SK-N-DZ (cell line): ENCODE data around the gene TANGO6. TPM values are rescaled to one million over a fixed set of nuclear protein-coding genes. Genes with fewer than 3 reads are reported as not detected.
"Not testable (repeated sequence)": the region's sequence is repeated elsewhere in the genome, so short reads cannot be mapped to it uniquely, and the experiment has no call there.

Experiments used
- DNase-seq: peaks from one replicate; pipeline ENCODE4 v3.0.0-alpha.2; 2015; ENCODE audit warnings: low spot score
- polyA plus RNA-seq, 2 experiments: library from polyadenylated mRNA; depleted of rRNA; stranded (reverse); fragments of >200 nt; gene quantifications; 2 replicates each; pipeline ENCODE4 v1.2.3, GENCODE V29; 2014

TANGO6 gene
- 3.6 and 10.6 TPM in 2 replicates for polyA plus RNA-seq (2014; cell fraction: cytosol; rRNA removed)
- polyA plus RNA-seq (2014; cell fraction: nucleus; rRNA removed): 2.7 and 6.2 TPM in 2 replicates

DNA sequence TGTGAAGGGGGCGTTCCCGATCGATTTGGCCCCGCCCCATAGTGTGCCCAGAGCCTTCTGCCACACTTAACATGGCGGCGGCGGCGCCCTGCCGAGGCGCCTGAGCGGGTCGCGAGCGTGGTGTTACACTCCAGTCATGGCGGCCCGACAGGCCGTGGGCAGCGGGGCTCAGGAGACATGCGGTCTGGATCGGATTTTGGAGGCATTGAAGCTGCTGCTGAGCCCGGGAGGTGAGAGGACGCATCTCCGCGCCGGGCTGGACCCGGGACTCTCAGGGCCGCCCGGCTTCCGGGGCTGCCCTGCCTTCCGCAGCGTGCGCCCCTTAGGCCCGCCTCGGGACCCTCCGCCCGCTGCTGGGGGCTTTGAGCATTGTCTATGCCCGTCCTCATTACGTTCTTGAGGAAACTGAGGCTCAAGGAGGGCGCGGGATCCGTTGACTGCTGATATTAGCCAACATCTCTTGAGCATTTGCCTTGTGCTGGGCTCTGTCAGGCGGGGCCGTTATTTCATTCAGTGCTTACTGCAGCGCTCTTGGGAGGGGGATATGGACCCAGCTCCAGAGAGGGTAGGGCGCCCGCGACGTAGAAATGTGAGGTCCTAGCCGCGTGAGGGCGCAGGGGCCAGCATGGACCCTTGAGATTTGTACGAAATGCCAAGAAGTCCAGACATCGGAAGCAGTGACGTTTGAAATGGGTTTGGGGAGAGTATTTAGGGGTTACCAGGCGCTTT, at the start of gene TANGO6:
TSS of gene TANGO6 (plus strand) at position 50 of the 729 bp plus-strand sequence. CDS start at position 137, 87 bp downstream.
- peak; percentile 90 for DNase-seq

- DNase-seq: no peak
Observed at GRCh38 chr16:68798398-68798797, 44.9 kb upstream of the TANGO6 start.

- DNase-seq: peak; percentile 39
Observed at GRCh38 chr16:68800257-68800875, 43.0 kb upstream of the TANGO6 start.

GRCh38 chr16:68802190-68802589, 41.1 kb upstream of the TANGO6 start:
- DNase-seq: no peak

DNA sequence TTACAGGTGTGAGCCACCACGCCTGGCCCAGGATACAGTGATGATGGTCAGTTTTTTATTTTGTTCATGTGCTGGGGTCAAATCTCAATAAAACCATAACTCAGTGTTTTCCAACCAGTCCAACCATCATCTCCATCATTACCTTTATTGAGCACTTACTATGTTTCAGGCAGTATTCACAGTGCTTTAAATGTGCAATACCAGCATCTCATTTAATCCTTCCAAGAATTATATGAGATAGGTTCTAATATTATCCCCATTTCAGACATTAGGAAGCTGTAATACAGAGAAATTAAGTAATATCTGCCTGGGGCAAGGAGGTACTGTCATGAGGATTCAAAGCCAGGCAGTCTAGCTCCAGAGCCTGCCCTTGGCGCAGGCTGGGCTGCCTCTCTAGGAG, 36.9 kb upstream of the TANGO6 start:
- DNase-seq: no peak

- no peak for DNase-seq
Observed at GRCh38 chr16:68806981-68807380, 36.4 kb upstream of the TANGO6 start.

DNA sequence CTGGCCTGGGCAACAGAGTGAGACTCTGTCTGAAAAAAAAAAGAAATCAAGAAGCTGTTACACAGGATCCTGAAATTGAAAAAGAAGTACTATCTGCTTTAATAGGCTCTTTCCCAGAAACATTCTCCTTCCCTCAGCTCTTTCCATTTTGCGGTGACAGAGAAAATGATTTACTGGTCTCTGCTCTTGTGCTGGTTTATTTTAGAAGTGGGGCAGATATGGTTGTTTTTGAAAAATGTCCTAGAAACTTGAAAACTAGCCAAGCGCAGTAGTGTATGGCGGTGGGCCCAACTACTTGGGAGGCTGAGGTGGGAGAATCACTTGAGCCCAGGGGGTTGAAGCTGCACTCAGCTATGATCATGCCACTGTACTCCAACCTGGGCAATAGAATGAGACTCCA, 28.8 kb upstream of the TANGO6 start:
- DNase-seq: no peak

- no peak for DNase-seq
Observed at GRCh38 chr16:68823401-68824135, 19.8 kb upstream of the TANGO6 start.

DNA sequence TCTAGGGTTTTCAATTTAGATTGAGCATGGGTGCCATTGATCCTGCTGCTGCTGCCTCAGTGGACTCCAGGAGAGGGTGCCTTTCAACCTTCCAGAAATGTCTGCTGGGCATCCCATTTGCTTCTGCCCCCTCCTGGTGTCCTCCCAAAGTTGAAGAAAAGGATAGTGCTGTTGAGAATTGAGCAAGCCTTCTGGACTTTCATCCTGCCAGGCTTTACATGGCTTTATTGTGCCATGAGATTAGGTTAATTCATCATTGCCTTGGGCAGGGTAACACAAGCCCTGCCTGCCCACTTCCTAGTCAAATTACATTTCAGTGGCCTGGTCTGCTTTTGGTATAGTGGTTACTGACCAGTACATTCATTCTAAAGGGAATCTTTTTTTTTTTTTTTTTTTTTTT, 17.9 kb upstream of the TANGO6 start:
- DNase-seq: no peak

DNA sequence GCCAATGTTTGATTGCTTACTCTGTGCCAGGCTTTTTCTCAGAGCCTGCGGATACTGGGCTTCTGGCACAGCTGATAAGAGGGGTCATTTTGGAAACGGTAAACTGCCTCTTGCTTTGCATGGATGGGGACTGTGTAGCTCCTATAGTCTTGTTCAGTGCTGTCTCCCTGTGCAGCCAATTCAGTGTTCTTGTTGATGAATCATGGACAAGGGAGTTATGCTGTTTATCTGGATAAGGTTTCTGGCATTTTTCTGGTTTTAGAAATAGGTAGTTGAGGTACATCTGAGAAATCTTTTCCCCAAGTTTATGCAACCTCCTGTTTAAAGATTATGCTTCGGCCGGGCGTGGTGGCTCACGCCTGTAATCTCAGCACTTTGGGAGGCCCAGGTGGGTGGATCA, 16.7 kb upstream of the TANGO6 start:
- DNase-seq: no peak

GRCh38 chr16:68833251-68833650, 10.1 kb upstream of the TANGO6 start:
- no peak for DNase-seq

DNA sequence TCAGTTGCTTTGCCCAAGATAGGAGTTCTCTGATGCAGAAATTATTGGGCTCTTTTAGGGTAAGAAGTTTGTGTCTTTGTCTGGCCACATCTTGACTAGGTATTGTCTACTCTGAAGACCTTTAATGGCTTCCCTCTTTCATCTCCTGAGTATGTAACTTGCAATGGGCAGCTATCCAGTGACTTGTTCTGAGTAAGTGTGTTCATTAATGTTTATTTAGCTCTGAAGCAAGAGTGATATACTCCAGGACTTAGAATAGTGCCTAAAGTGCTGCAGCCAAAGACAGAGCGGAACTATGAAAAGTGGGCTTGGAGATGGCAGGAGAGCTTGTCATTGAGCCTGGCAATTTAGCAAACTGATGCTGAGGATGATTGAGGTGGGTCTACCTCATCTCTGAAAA, 8.8 kb upstream of the TANGO6 start:
- no peak for DNase-seq

DNA sequence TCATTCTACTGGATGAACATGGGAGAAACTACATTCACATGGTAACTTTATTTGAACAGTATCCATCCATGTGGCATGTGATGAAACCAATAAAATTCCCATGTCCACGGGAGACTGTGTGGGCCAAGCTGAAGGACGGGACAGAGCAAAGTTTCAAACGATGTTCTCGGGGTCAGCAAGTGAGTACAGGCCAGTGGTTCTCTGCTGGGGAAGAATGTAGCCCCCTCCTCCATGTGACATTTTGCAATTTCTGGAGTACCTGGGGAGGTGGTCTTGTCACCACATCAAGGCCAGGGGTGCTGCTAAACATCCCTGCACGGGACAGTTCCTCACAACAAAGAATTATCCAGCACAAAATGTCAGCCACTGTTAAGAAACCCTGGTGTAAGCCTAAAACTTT, 7.4 kb upstream of the TANGO6 start:
- no peak for DNase-seq

- no peak for DNase-seq
Observed at GRCh38 chr16:68839831-68840230, 3.5 kb upstream of the TANGO6 start.

- not testable (repeated sequence) for DNase-seq
Observed at GRCh38 chr16:68842964-68843481, 308 bp upstream of the TANGO6 start.

DNA sequence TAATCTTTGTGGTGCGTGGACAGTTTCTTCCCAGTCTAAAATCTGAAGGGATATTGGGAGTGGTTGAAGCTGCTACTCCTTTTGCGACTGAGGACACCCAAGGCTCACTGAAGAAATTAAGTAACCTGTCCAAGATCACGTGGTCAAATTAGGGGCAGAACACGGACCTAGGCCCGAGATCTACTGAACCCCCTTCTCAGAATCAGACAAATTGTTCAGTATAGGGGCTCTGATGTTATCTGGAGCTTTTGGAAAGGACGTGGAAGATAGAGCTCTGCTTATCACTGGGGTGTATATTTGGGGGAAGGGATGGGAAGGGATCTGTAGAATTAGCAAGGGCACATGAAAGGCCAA, 857 bp downstream of the TANGO6 start:
- no peak for DNase-seq

DNA sequence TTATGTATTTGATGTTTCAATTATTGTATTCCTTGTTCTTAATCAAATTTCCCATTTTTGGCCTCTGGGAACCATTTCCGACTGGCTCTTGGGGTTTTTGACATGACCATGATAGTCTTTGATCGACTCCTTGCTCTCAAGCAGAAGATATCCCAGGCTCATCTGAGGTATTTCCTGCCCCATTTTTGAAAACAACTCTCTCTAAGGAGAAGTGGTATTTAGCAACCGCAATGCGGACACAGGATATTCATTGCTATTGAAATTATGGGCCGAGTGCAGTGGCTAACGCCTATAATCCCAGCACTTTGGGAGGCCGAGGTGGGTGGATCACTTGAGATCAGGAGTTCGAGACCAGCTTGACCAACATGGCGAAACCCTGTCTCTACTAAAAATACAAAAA, 5.5 kb downstream of the TANGO6 start:
- DNase-seq: no peak

DNA sequence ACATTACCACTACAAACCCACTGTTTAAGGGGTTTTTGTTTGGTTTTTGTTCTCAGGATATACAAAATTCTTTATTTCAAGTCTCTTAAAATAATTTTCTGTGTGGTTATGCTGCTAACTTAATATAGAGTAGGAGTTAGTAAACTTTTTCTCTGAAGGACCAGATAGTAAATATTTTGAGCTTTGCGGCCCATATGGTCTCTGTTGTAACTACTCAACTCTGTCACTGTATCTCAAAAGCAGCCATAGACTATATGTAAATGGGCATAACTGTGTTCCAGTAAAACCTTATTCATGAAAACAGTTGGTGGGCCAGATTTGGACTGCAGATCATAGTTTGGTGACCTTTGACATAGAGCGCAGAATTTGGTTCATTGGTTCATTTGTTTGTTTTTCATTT, 7.2 kb downstream of the TANGO6 start:
- DNase-seq: no peak

- no peak for DNase-seq
Observed at GRCh38 chr16:68851601-68852000, 8.3 kb downstream of the TANGO6 start.

DNA sequence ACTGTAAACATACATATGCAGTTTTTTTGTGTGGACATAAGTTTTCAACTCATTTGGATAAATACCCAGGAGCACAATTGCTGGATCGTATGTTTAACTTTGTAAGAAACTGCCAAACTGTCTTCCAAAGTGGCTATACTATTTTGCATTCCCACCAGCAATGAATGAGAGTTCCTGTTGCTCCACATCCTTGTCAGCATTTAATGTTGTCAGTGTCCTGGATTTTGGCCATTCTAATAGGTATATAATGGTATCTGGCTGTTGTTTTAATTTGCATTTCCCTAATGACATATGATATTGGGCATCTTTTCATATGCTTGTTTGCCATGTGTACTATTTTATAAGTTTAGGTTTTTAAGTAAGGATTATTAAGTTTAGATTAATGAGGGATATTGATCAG, 14.1 kb downstream of the TANGO6 start:
- DNase-seq: no peak

GRCh38 chr16:68859828-68860227, 16.5 kb downstream of the TANGO6 start:
- no peak for DNase-seq
